AG04449 (cell line): ENCODE results near the gene SCAMP2.

Source experiments
- CTCF ChIA-PET: fragments of 350-600 bp; formaldehyde crosslinking; extraction: SDS; loops from one replicate; lab custom pipeline; 2021; ENCODE audit warnings: antibody characterized with exemption; lab: Yijun Ruan, JAX
- POLR2A ChIA-PET: fragments of 400-600, 350-600 bp; formaldehyde crosslinking; extraction: SDS; loops from one replicate; lab custom pipeline; 2020; ENCODE audit warnings: antibody characterized with exemption, inconsistent platforms; lab: Yijun Ruan, JAX
- DNase-seq: peaks from one replicate; pipeline ENCODE4 v3.0.0-alpha.2; 2010; ENCODE audit warnings: low read depth, low spot score
- H3K4me3 ChIP-seq: 2 replicates; pipeline ENCODE4 v1.5.1; 2011; ENCODE audit warnings: low read depth, mild to moderate bottlenecking, control low read depth, low read length
- CTCF ChIP-seq: IDR thresholded peaks from one replicate; pipeline ENCODE4 v1.5.1; 2011; ENCODE audit warnings: mild to moderate bottlenecking, moderate library complexity, low read length, control low read depth, inconsistent platforms; ENCODE audit not compliant: insufficient read depth; ENCODE audit errors: missing control alignments

The SCAMP2 gene

DNA sequence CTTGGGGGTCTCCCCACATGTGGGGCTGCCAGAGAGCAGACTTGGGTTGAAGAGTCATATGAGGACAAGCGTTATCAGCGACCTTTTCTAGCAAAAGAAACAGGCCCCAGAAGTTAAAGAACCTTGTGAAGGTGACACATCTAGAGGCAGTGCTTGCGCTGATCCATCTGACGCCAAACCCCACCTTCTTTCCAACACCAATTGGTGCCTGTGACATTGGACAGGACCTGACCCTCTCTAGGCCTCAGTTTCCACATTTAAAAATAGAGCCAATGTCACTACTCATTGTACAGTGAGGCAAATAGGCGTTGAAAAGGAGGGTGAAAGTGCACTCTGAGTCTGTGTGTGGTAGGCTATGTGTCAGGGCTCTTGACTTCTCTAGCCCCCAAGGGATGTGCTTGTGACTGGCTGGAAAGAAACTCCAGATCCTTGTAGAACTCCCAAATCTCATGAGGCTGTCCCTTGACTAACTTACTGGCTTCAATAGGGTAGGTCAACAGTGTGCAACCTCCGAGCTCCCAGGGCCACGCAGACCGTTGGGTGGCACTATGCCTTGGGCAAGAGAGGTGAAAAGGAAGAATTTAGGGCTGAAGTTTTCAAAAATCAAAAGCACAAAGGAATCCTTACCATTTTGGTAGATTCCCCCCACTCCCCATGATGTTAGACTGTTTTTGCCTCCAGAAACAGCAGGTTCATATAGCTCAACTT, 34.2 kb upstream of the SCAMP2 start:
- POLR2A ChIA-PET, result interaction anchor here (1.0 to 1.7 kb wide), 6 partner anchors 9 to 126 kb away, joined by 3 to 13 read pairs (median 6); partner anchors contain the start of genes COX5A, CSK and MPI
- H3K4me3 ChIP-seq, result peak overlapping the region; percentile 73
- DNase-seq, result no peak
- CTCF ChIA-PET, result interaction anchor here (0.8 to 8.8 kb wide), 4 partner anchors 8 to 127 kb away, joined by 4 to 134 read pairs (median 8); partner anchors contain the start of gene MPI
- no peak for TF ChIP-seq CTCF

DNA sequence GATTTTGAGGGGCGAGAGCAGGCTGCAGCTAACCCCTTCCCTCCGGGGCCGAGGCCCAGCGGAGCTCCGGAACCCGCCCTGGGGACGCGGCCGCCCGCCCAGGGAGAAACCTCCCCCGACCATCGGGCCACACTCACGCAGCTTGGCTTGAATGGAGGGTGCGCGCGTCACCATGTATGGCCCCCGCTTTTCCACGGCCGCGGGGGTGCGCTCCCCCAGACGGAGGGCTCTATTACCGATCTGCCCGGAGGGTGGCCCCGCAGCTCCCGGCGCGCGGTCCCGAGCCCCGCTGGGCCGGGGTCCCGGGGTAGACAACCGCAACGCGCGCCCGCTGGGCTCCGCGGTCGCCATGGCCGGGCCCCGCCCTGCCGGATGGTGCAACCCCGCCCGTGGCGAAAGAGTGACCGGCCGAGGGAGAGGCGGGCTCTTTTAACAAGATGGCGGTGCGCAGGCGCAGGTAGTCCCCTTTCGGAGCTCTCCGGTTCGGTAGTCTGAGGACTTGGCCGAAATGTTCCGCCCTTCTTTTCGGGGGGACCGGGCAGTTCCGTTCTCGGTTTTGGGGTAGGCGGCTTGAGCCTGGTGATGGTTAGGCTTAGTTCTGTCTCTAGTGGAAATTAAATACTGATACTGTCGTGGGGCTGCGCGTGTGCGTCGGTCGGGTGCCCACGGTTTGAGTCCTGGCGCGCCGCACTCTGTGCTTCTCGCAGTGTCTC, 33.4 kb upstream of the SCAMP2 start, which contains the start of gene FAM219B:
Gene FAM219B, minus strand, starts transcription at position 402 of the 713 bp plus-strand sequence. Its CDS starts 51 bp downstream, at position 351.
- no peak for TF ChIP-seq CTCF
- peak within 1 kb of the TSS; percentile 73 for H3K4me3 ChIP-seq
- ChIA-PET POLR2A (interaction anchor here (0.9 to 1.7 kb wide), 8 partner anchors 9 to 125 kb away, joined by 3 to 13 read pairs (median 5); partner anchors contain the start of genes COX5A, CSK and MPI), CTCF (interaction anchor here (0.7 to 8.8 kb wide), 12 partner anchors 9 to 275 kb away, joined by 3 to 134 read pairs (median 3); partner anchors contain the start of genes MPI and RPP25)
- no peak for DNase-seq

DNA sequence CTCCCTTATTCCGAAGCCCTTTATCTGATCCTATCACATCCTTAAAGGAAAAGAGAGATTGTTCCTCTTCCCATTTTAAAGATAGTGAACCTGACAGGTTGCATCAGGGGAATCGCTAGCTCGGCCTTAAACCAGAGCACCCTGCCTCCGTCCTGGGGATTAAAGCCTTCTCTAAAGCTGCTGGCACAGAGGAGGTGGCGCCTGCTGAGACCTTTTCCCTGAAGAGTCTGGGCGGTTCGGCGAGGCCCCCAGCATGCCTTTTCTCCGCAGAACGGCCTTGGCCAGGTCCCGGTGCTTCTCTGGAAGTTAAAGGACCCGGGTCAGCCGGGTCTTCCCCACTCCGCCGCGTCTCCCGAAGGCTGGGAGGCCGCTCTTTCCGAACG, 32.9 kb upstream of the SCAMP2 start:
- CTCF ChIA-PET, result interaction anchor here (0.7 to 8.8 kb wide), 12 partner anchors 10 to 274 kb away, joined by 3 to 134 read pairs (median 3); partner anchors contain the start of genes MPI and RPP25
- H3K4me3 ChIP-seq, result peak overlapping the region; percentile 73
- TF ChIP-seq CTCF, result no peak
- POLR2A ChIA-PET, result interaction anchor here (0.9 to 1.7 kb wide), 8 partner anchors 8 to 125 kb away, joined by 3 to 13 read pairs (median 5); partner anchors contain the start of genes COX5A, CSK and MPI
- DNase-seq, result no peak

DNA sequence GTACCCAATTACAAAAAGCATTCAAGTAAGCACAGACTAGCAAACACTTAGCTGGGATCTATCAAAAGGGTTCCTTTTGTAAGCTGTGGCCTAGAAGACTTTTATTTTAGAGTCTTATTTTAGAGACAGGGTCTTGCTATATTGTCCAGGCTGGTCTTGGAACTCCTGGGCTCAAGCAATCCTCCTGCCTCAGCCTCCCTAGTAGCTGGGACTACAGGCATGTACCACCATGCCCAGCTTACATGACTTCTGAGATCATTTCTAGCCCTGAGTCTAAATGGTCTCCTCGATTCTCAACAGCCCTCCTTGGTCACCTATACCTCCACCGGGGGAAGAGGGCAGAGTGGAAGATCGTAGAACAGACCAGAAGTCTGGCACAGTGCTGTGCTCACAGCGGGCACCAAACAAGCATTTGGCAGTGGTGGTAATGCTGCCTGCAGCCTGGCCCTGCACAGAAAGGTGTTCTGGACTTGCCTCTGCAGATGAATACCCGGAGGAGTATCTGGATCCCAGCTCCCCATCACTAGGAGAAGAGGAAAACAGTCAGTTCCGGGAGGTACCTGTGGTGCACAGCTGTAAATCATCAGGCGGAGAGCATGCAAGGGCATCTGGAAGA, 31.1 kb upstream of the SCAMP2 start:
- CTCF ChIA-PET, result interaction anchor here (0.7 to 8.8 kb wide), 10 partner anchors 9 to 300 kb away, joined by 3 to 134 read pairs (median 5); partner anchors contain the start of genes MPI and ULK3
- DNase-seq, result no peak
- POLR2A ChIA-PET, result no interaction called here
- no peak overlapping the region for H3K4me3 ChIP-seq
- no peak for TF ChIP-seq CTCF

- DNase-seq, result no peak
- POLR2A ChIA-PET, result no interaction called here
- no peak for TF ChIP-seq CTCF
- CTCF ChIA-PET, result interaction anchor here (0.7 to 8.8 kb wide), 11 partner anchors 9 to 300 kb away, joined by 3 to 134 read pairs (median 6); partner anchors contain the start of genes MPI and ULK3
- H3K4me3 ChIP-seq, result no peak overlapping the region
Observed at GRCh38 chr15:74903676-74904075, 30.5 kb upstream of the SCAMP2 start.
